CD14-positive monocyte (primary cell): ENCODE results near the gene EYA4. TPM values are rescaled to one million over a fixed set of nuclear protein-coding genes. Genes with fewer than 3 reads are reported as not detected.

Experiments used
- DNase-seq, 3 donors: peaks; one replicate each; pipeline ENCODE4 v3.0.0-alpha.2; 2011 to 2022
- H2AFZ ChIP-seq: 2 replicates; pipeline ENCODE4 v1.6.0; 2012; ENCODE audit warnings: mild to moderate bottlenecking, low read depth, low read length, inconsistent platforms; ENCODE audit not compliant: insufficient read depth, poor library complexity, severe bottlenecking
- H3K27ac ChIP-seq, 2 donors: 1 replicate in 1 of 2; 2 replicates in 1 of 2; pipeline ENCODE4 v1.5.1; 2012 to 2013; ENCODE audit warnings: low read length in 2 of 2, control low read depth in 1 of 2, inconsistent platforms in 1 of 2, low read depth in 1 of 2, mild to moderate bottlenecking in 1 of 2
- H3K27me3 ChIP-seq, 2 donors: one replicate each; pipeline versions ENCODE4 v1.6.0 to v1.6.1; 2011 to 2013; ENCODE audit warnings: low read length in 2 of 2; ENCODE audit not compliant: control insufficient read depth in 2 of 2, insufficient read depth in 2 of 2
- H3K36me3 ChIP-seq, 2 donors: replicated peaks in 1 of 2; 1 replicate in 1 of 2; 2 replicates in 1 of 2; pipeline versions ENCODE4 v1.5.1 to v1.6.1; 2012 to 2013; ENCODE audit warnings: low read length in 2 of 2, control low read depth in 1 of 2, inconsistent platforms in 1 of 2, mild to moderate bottlenecking in 1 of 2; ENCODE audit not compliant: insufficient read depth in 2 of 2, control insufficient read depth in 1 of 2
- H3K4me1 ChIP-seq, 2 donors: 1 replicate in 1 of 2; 2 replicates in 1 of 2; pipeline versions ENCODE4 v1.5.1 to v1.6.1; 2012 to 2013; ENCODE audit warnings: low read length in 2 of 2, control low read depth in 1 of 2, inconsistent platforms in 1 of 2, mild to moderate bottlenecking in 1 of 2, moderate library complexity in 1 of 2; ENCODE audit not compliant: insufficient read depth in 2 of 2, control insufficient read depth in 1 of 2
- H3K4me2 ChIP-seq: replicated peaks from 2 replicates; pipeline ENCODE3; 2012; ENCODE audit warnings: low read length, moderate library complexity, mild to moderate bottlenecking; ENCODE audit not compliant: poor library complexity, severe bottlenecking; ENCODE audit errors: extremely low read depth
- H3K4me3 ChIP-seq, 3 experiments: fragments of 200-600 bp in 1 of 3; sonication (generic) in 1 of 3; replicated peaks in 1 of 3; 1 replicate in 2 of 3; 2 replicates in 1 of 3; pipeline ENCODE4 v1.5.1; 2011 to 2013; ENCODE audit warnings: low read length in 3 of 3, mild to moderate bottlenecking in 3 of 3, control low read depth in 2 of 3, low read depth in 2 of 3, inconsistent platforms in 1 of 3, moderate library complexity in 1 of 3
- H3K79me2 ChIP-seq: 2 replicates; pipeline ENCODE4 v1.6.0; 2012; ENCODE audit warnings: mild to moderate bottlenecking, control low read depth, inconsistent platforms, low read length, moderate library complexity; ENCODE audit not compliant: insufficient read depth
- H3K9ac ChIP-seq: 2 replicates; pipeline ENCODE4 v1.6.0; 2017; ENCODE audit warnings: low read length, mild to moderate bottlenecking; ENCODE audit not compliant: insufficient read depth, poor library complexity, severe bottlenecking
- H3K9me3 ChIP-seq, 2 donors: replicated peaks in 1 of 2; 1 replicate in 1 of 2; 2 replicates in 1 of 2; pipeline versions ENCODE4 v1.5.1 to v1.6.1; 2012 to 2013; ENCODE audit warnings: low read length in 2 of 2, control low read depth in 1 of 2; ENCODE audit not compliant: control insufficient read depth in 1 of 2, insufficient read depth in 1 of 2
- H4K20me1 ChIP-seq: 2 replicates; pipeline ENCODE4 v1.6.0; 2012; ENCODE audit warnings: mild to moderate bottlenecking, low read length, control low read depth, moderate library complexity; ENCODE audit not compliant: insufficient read depth
- H3K27ac Mint-ChIP-seq, 7 donors: one replicate each; pipeline ENCODE4 v1.8.0; 2020; ENCODE audit warnings: mild to moderate bottlenecking in 7 of 7, mixed read lengths in 7 of 7, moderate library complexity in 6 of 7, inconsistent platforms in 2 of 7
- H3K27me3 Mint-ChIP-seq, 3 donors: one replicate each; pipeline ENCODE4 v1.8.0; 2021 to 2022; ENCODE audit warnings: low read depth in 3 of 3, mild to moderate bottlenecking in 3 of 3, mixed read lengths in 3 of 3, moderate library complexity in 3 of 3, inconsistent platforms in 1 of 3
- H3K36me3 Mint-ChIP-seq, 2 donors: one replicate each; pipeline ENCODE4 v1.8.0; 2020; ENCODE audit warnings: mixed read lengths in 2 of 2, inconsistent platforms in 1 of 2, mild to moderate bottlenecking in 1 of 2
- H3K4me1 Mint-ChIP-seq: one replicate; pipeline ENCODE4 v1.8.0; 2020; ENCODE audit warnings: mild to moderate bottlenecking, mixed read lengths
- H3K4me3 Mint-ChIP-seq, 2 donors: one replicate each; pipeline ENCODE4 v1.8.0; 2020; ENCODE audit warnings: mild to moderate bottlenecking in 2 of 2, mixed read lengths in 2 of 2, moderate library complexity in 1 of 2
- H3K9me3 Mint-ChIP-seq, 7 donors: one replicate each; pipeline ENCODE4 v1.8.0; 2020 to 2022; ENCODE audit warnings: mixed read lengths in 7 of 7, mild to moderate bottlenecking in 6 of 7, moderate library complexity in 6 of 7, inconsistent platforms in 2 of 7
- WGBS: methylation state at CpG from one replicate; pipeline ENCODE4 v1.1.5; 2013; ENCODE audit warnings: missing lambda C conversion rate; ENCODE audit not compliant: insufficient coverage; 5-methylcytosine and 5-hydroxymethylcytosine counted together
- intact Hi-C, 2 donors: fragments of 100-400 bp; cut with micrococcal nuclease; formaldehyde crosslinking; loops; one replicate each; pipeline versions ENCODE4 v1.15.0 to v1.15.1; 2023
- polyA plus RNA-seq, 3 donors: library from polyadenylated mRNA; depleted of rRNA in 1 of 3; unstranded in 2 of 3; stranded (reverse) in 1 of 3; fragments of 300-500 nt in 2 of 3; fragments of >200 nt in 1 of 3; fragmentation: Illumina TruSeq in 2 of 3; gene quantifications; 1 replicate in 2 of 3; 2 replicates in 1 of 3; pipeline ENCODE4 v1.2.3, GENCODE V29; 2012 to 2021
- TF ChIP-seq, protein P1 (sequence below): fragments of 200-600 bp; IDR thresholded peaks from one replicate; pipeline ENCODE4 v1.8.0; 2022; ENCODE audit warnings: antibody characterized with exemption, mild to moderate bottlenecking

EYA4 gene
- polyA plus RNA-seq, 3 donors: not detected

DNA sequence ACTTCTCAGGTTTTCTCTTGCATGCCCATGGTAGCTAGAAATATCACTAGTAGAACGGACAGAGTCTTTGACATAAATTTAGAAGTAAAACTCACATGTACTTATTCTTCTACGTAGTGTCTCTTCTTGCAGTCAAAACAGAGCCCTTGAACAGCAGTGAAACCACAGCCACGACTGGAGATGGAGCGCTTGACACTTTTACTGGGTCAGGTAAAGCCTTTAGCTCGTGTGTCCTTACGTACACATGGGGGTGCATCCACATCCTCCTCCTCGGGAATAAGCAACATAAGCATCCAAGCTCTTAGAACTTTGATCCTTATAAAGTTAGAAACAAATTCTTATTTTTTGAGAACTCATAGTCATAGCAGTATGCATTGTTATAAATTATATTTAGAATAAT, 215.3 kb downstream of the EYA4 start:
- H2AFZ ChIP-seq: no peak overlapping the region
- H3K9me3 ChIP-seq: no peaks in the 10 kb centered on the region
- no peak overlapping the region for H3K4me2 ChIP-seq
- TF ChIP-seq, protein P1, sequence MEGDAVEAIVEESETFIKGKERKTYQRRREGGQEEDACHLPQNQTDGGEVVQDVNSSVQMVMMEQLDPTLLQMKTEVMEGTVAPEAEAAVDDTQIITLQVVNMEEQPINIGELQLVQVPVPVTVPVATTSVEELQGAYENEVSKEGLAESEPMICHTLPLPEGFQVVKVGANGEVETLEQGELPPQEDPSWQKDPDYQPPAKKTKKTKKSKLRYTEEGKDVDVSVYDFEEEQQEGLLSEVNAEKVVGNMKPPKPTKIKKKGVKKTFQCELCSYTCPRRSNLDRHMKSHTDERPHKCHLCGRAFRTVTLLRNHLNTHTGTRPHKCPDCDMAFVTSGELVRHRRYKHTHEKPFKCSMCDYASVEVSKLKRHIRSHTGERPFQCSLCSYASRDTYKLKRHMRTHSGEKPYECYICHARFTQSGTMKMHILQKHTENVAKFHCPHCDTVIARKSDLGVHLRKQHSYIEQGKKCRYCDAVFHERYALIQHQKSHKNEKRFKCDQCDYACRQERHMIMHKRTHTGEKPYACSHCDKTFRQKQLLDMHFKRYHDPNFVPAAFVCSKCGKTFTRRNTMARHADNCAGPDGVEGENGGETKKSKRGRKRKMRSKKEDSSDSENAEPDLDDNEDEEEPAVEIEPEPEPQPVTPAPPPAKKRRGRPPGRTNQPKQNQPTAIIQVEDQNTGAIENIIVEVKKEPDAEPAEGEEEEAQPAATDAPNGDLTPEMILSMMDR: no peak
- no peaks in the 10 kb centered on the region for H3K27me3 ChIP-seq
- Mint-ChIP-seq H3K27ac (no peak overlapping the region), H3K4me3 (no peak overlapping the region), H3K9me3 (no peaks in the 10 kb centered on the region), H3K4me1 (no peaks in the 10 kb centered on the region), H3K27me3 (peaks cover 0 to 2% (median 0%) of the 10 kb centered on the region in 3 donors), H3K36me3 (no peaks in the 10 kb centered on the region)
- no peaks in the 10 kb centered on the region for H3K4me1 ChIP-seq
- H4K20me1 ChIP-seq: no peaks in the 10 kb centered on the region
- no peak overlapping the region for H3K9ac ChIP-seq
- H3K36me3 ChIP-seq: no peaks in the 10 kb centered on the region
- no peak overlapping the region for H3K4me3 ChIP-seq
- no peak overlapping the region for H3K27ac ChIP-seq
- no peaks in the 10 kb centered on the region for H3K79me2 ChIP-seq
- no peak for DNase-seq
- 82% methylated on average over 5 of the region's 7 CpGs for WGBS
- intact Hi-C loops: no loop called here

DNA sequence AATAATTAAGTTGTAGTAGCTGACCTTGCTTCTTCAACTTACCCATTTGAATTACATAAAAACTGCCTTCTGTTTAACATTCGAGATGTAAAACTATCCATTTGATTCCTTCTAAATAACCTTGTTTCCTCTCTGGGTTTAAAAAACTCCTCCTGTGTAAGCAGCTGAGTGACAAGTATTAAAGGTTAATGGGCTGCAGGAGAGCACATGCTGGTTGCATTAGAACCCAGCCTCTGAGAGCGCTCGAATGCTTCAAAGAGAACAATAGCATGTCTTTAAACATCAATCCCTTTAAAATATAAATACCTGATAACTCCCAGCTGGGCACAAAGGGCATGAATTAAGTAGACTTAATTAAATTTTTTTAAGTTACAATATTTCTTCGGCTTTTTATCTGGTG, 215.8 kb downstream of the EYA4 start:
- no peaks in the 10 kb centered on the region for H3K9me3 ChIP-seq
- no peak overlapping the region for H3K4me3 ChIP-seq
- WGBS: no CpG with 5 or more reads among the region's 4 CpGs
- H3K4me1 ChIP-seq: no peaks in the 10 kb centered on the region
- H3K4me3 Mint-ChIP-seq: no peak overlapping the region
- H3K9me3 Mint-ChIP-seq: no peaks in the 10 kb centered on the region
- TF ChIP-seq, protein P1: no peak
- peaks cover 0 to 2% (median 0%) of the 10 kb centered on the region in 3 donors for H3K27me3 Mint-ChIP-seq
- DNase-seq: no peak
- H3K9ac ChIP-seq: no peak overlapping the region
- no peaks in the 10 kb centered on the region for H3K79me2 ChIP-seq
- H3K27ac ChIP-seq: no peak overlapping the region
- no peak overlapping the region for H2AFZ ChIP-seq
- no peaks in the 10 kb centered on the region for H3K36me3 Mint-ChIP-seq
- no peaks in the 10 kb centered on the region for H3K36me3 ChIP-seq
- no peaks in the 10 kb centered on the region for H4K20me1 ChIP-seq
- no peak overlapping the region for H3K4me2 ChIP-seq
- no peaks in the 10 kb centered on the region for H3K4me1 Mint-ChIP-seq
- no peaks in the 10 kb centered on the region for H3K27me3 ChIP-seq
- no peak overlapping the region for H3K27ac Mint-ChIP-seq
- intact Hi-C loops: no loop called here
